Measurements from ENCODE around the gene PRKAG3. TPM values are rescaled to one million over a fixed set of nuclear protein-coding genes. Genes with fewer than 3 reads are reported as not detected.

PRKAG3 gene
- total RNA-seq, 4 donors from 2014 or later, result 0.32 TPM; not detected in 3

DNA sequence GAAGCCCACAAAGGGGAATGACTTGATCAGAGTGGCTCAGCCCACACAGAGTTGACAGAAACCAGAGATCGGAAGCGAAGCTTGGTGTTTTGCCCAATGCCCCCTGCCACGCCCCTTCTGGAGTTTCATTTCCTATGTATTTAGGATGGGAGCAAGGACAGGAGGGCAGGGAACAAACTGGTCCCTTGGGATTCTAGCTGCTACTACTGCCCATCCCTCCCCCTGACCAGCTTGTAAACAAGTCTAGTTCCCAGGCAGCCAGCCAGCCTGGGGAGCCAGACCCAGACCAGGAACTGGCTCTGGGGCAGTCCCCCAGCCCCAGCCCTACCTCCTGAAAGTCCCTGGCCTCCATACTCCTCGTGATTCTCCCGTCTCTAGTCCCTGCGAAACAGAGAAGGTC is 36.3 kb upstream of the PRKAG3 start:
- intact Hi-C loops (cut with DNase I; ENCODE audit: low total_unique reads), result no loop called here
- 62 to 70% methylated on average over 6 of the region's 6 CpGs for WGBS, 2 donors
- H3K4me3 ChIP-seq (ENCODE audit: low read depth, poor library complexity, severe bottlenecking), result no peak overlapping the region
- TF ChIP-seq, protein P1, sequence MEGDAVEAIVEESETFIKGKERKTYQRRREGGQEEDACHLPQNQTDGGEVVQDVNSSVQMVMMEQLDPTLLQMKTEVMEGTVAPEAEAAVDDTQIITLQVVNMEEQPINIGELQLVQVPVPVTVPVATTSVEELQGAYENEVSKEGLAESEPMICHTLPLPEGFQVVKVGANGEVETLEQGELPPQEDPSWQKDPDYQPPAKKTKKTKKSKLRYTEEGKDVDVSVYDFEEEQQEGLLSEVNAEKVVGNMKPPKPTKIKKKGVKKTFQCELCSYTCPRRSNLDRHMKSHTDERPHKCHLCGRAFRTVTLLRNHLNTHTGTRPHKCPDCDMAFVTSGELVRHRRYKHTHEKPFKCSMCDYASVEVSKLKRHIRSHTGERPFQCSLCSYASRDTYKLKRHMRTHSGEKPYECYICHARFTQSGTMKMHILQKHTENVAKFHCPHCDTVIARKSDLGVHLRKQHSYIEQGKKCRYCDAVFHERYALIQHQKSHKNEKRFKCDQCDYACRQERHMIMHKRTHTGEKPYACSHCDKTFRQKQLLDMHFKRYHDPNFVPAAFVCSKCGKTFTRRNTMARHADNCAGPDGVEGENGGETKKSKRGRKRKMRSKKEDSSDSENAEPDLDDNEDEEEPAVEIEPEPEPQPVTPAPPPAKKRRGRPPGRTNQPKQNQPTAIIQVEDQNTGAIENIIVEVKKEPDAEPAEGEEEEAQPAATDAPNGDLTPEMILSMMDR (IDR thresholded peaks at IDR 0.05), result no peak
- no peak for TF ChIP-seq POLR2A (IDR thresholded peaks at IDR 0.05)
- DNase-seq (ENCODE audit: low spot score in 2 of 2), result no peak

DNA sequence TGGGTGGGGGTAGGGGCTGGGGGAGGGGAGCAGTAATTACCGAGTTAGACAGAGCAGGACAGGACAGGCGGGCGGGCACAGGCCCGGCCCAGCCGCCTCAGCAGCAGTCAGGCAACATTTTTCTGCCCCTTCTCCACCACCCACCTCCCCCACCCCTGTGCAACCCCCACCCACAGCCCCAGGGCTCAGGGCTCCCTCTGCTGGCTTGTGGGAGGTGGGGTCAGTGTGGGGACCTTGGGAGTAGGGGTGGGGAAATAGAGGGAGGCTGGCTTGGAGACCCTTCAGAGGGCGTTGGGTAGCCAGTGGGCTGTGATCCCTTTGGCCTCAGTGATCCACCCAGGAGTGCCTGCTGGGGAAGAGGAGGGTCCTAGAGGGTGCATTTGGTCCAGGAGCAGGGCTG is 34.4 kb upstream of the PRKAG3 start:
- no peak for TF ChIP-seq POLR2A (IDR thresholded peaks at IDR 0.05)
- TF ChIP-seq, protein P1 (IDR thresholded peaks at IDR 0.05), result no peak
- no peak for DNase-seq (ENCODE audit: low spot score in 2 of 2)
- 37 to 53% methylated on average over 6 of the region's 6 CpGs for WGBS, 2 donors
- H3K4me3 ChIP-seq (ENCODE audit: low read depth, poor library complexity, severe bottlenecking), result no peak overlapping the region
- intact Hi-C loops (cut with DNase I; ENCODE audit: low total_unique reads), result no loop called here

DNA sequence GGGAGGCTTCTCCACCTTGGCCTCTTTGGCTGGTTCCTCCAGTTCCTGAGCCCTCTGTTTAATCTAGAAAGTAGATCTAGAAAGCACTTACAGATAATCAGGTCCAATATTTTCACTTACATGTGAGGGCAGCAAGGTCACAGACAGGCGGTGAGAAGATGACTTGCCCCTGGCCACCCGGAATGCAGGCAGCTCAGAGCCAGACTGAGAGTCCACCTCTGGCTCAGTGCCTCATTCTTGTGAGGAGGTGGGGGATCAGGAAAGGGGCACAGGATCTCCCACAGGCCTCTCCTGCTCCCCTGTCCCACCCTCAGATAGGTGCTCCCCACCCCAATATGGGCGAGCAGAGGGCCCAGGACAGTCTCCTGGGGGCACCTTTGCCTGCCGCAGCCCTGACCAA is 33.8 kb upstream of the PRKAG3 start:
- no peak overlapping the region for H3K4me3 ChIP-seq (ENCODE audit: low read depth, poor library complexity, severe bottlenecking)
- TF ChIP-seq, protein P1 (IDR thresholded peaks at IDR 0.05), result no peak
- no peak for TF ChIP-seq POLR2A (IDR thresholded peaks at IDR 0.05)
- WGBS, 2 donors, result 43 to 46% methylated on average over 4 of the region's 4 CpGs

DNA sequence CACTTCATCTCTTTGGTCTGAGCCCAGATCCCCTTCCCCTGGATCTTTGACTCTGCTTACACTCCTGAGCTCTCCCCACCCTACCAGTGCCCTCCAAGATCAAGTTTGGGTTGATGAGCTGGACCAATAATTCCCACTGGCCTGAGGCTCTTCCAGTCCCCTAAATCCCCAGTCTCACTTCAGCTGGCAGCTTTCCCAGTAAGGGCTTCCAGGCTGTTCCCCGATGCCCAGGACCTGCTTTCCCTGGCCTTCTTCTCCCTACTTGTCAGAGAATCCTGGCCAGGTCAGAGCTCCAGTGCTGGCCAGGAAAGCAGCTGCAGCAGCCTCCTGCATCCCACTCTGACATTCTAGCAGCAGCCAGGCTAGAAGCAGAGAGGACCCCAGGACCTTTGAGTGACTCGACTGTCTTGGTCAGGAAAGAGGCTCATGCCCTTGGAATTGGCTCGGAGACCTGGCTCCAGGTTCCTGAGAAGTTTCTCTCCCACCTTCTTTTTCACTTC is 31.5 kb upstream of the PRKAG3 start:
- peak in 1 of 2 donors; percentile 52 for DNase-seq (ENCODE audit: low spot score in 2 of 2)
- H3K4me3 ChIP-seq (ENCODE audit: low read depth, poor library complexity, severe bottlenecking), result no peak overlapping the region
- 76 to 88% methylated on average over 3 of the region's 3 CpGs for WGBS, 2 donors
- no peak for TF ChIP-seq POLR2A (IDR thresholded peaks at IDR 0.05)
- intact Hi-C loops (cut with DNase I; ENCODE audit: low total_unique reads), result no loop called here

More for the DNA sequence above, 33.8 kb upstream of the PRKAG3 start:
- DNase-seq (ENCODE audit: low spot score in 2 of 2), result no peak
- intact Hi-C loops (cut with DNase I; ENCODE audit: low total_unique reads), result no loop called here

DNA sequence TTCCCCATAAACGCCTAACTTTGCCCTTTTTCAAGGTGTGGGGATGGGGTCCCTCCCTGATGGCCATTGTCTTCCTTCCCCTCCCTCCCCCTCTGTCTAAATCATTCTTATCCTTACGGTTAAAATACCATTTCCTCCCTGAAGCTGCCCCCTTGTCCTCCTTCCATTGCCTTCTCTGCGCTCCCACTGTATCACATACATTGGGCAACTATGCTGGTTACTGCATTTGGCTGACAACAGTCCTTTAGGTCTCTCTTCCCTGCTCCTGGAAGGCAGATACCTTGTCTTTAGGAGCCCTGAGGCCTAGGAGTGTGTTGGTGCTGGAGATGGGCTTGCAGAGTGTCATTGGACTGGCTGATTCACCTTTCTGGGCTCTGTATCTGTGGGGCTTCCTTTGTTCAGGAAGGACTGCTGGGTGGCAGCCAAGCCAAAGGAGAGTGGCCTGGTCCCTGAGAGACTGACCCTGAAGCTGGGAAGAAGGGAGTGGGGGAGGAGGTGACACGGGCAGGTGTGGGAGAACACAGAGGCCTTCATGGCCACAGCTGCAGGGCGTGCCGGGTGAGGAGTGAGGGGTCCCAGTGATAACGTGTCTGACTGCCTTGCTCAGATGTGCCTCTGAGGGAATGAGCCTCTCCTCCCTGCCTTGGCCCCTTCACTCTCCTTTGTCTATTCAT is 30.2 kb upstream of the PRKAG3 start:
- H3K4me3 ChIP-seq (ENCODE audit: low read depth, poor library complexity, severe bottlenecking), result no peak overlapping the region
- intact Hi-C loops (cut with DNase I; ENCODE audit: low total_unique reads), result no loop called here
- 83 to 84% methylated on average over 7 of the region's 7 CpGs for WGBS, 2 donors
- TF ChIP-seq, protein P1 (IDR thresholded peaks at IDR 0.05), result no peak
- TF ChIP-seq POLR2A (IDR thresholded peaks at IDR 0.05), result no peak
- DNase-seq (ENCODE audit: low spot score in 2 of 2), result peak in 1 of 2 donors; percentile 78

DNA sequence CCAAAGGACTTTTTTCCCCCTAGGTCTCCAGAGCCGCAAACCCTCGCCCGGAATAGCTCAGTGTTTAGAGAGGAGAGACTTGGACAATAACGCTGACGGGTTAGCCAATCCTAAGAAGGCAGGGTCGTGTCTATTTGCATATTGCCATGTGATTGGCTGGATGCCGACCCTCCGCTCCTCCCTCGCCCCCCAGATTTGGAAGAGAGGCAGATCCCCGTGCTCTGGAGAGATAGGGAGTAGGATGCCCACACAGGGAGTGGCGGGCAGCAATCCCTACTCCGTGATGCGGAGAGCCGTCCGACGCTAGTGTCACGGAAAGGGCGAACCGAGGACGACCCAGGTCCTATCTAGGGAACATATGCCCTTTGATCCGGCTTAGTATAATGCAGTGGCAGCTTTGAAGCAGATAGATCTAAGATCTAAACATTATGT is 29.4 kb upstream of the PRKAG3 start:
- TF ChIP-seq, protein P1 (IDR thresholded peaks at IDR 0.05), result no peak
- TF ChIP-seq POLR2A (IDR thresholded peaks at IDR 0.05), result no peak

More for the DNA sequence above, 29.4 kb upstream of the PRKAG3 start:
- H3K4me3 ChIP-seq (ENCODE audit: low read depth, poor library complexity, severe bottlenecking), result no peak overlapping the region
- WGBS, 2 donors, result 5 to 14% methylated on average over 19 to 21 of the region's 21 CpGs
- DNase-seq (ENCODE audit: low spot score in 2 of 2), result peak in 1 of 2 donors; percentile 88
- intact Hi-C loops (cut with DNase I; ENCODE audit: low total_unique reads), result no loop called here
